HEK293 (cell line): ENCODE data around the gene LPP.

ENCODE experiments used
- HOXC10 ChIP-seq: sonication (generic); formaldehyde crosslinking; IDR thresholded peaks from 2 replicates; pipeline ENCODE4 v1.8.1; 2023; ENCODE audit warnings: mild to moderate bottlenecking, missing genetic modification reagents
- TF ChIP-seq, protein P1 (sequence below): sonication (generic); formaldehyde crosslinking; IDR thresholded peaks from 2 replicates; pipeline ENCODE4 v1.8.1; 2022; ENCODE audit warnings: mild to moderate bottlenecking, moderate library complexity, missing genetic modification reagents
- TF ChIP-seq, protein P2 (sequence below): fragments of 450-650 bp; formaldehyde crosslinking; IDR thresholded peaks from 2 replicates; pipeline ENCODE4 v1.5.1; 2016; ENCODE audit warnings: missing biosample characterization, missing genetic modification characterization

DNA sequence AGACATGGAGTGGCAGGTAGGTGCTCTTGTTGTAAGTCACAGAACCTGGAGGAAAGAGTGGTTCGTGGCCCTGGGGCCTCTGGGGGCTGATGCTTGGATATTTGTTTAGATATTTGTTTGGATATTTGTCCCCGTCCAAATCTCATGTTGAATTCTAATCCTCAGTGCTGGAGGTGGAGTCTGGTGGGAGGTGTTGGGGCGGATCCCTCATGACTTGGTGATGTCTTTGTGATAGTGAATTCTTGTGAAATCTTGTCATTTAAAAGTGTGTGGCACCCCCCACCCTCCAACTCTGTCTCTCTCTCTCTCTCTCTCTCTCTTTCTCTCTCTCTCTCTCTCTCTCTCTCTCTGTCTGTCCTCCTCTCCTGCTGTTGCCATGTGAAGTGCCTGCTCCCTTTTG, 122.4 kb downstream of the LPP start:
- TF ChIP-seq, protein P1, sequence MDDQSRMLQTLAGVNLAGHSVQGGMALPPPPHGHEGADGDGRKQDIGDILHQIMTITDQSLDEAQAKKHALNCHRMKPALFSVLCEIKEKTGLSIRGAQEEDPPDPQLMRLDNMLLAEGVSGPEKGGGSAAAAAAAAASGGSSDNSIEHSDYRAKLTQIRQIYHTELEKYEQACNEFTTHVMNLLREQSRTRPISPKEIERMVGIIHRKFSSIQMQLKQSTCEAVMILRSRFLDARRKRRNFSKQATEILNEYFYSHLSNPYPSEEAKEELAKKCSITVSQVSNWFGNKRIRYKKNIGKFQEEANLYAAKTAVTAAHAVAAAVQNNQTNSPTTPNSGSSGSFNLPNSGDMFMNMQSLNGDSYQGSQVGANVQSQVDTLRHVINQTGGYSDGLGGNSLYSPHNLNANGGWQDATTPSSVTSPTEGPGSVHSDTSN (CRISPR knock-in tag), result no peak
- TF ChIP-seq, protein P2, sequence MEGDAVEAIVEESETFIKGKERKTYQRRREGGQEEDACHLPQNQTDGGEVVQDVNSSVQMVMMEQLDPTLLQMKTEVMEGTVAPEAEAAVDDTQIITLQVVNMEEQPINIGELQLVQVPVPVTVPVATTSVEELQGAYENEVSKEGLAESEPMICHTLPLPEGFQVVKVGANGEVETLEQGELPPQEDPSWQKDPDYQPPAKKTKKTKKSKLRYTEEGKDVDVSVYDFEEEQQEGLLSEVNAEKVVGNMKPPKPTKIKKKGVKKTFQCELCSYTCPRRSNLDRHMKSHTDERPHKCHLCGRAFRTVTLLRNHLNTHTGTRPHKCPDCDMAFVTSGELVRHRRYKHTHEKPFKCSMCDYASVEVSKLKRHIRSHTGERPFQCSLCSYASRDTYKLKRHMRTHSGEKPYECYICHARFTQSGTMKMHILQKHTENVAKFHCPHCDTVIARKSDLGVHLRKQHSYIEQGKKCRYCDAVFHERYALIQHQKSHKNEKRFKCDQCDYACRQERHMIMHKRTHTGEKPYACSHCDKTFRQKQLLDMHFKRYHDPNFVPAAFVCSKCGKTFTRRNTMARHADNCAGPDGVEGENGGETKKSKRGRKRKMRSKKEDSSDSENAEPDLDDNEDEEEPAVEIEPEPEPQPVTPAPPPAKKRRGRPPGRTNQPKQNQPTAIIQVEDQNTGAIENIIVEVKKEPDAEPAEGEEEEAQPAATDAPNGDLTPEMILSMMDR (tag by site-specific recombination), result no peak
- TF ChIP-seq HOXC10 (CRISPR knock-in tag), result no peak
